ENCODE data around the gene PKP1.

DNA sequence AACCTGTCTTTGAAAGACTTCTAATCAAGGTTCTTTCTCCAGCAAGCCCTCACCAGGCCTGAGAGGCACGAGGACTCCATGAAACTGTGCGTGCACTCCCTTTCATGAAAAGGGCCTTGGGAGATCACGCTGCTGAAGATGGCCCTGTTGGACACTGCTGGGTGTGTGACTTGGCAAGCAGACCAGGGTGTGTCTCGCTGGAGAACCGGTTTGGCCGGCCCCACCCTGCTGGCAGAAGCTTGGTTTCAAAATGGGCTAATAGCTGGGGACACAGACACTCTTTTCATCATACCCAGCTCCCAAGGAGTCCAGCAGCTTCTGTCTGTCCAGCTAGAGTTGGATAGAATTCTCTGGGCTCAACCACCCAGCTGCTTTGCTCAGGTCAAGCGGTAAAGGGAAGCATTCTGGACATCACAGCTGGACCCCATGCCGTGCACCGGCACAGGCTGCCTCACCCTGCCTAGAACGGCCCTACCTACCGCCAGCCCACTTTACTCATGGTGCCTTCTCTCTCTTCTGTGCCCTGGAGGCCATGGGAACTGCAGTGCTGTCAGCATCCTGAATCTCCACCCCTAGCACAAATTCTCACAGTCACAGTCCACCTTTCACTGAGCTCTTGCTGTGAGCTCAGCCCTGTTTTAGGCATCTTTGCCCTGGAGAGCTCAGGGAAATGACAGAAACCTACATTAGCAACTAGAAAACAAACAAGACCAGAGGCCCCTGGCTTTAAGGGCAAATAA, 24.6 kb downstream of the PKP1 start:
- TF ChIP-seq EZH2phosphoT487 (IDR thresholded peaks at IDR 0.05; ENCODE audit: borderline replicate concordance, low read length) (no peak), CTCF (IDR thresholded peaks at IDR 0.05; ENCODE audit: low read depth, low read length, poor library complexity, severe bottlenecking) (no peak)

Measured in DOHH2 (cell line).